HG03457 (cell line): Measurements from ENCODE around the gene C19orf67.
"Not testable (repeated sequence)": the region's sequence is repeated elsewhere in the genome, so short reads cannot be mapped to it uniquely, and the experiment has no call there.

Experiments used
- ATAC-seq: cut with Tn5 transposase; IDR thresholded peaks from one replicate; pipeline ENCODE4 v1.9.1; 2021; ENCODE audit warnings: moderate number of reproducible peaks; ENCODE audit not compliant: unreplicated experiment

The C19orf67 gene

GRCh38 chr19:14058182-14059092 lies 27.1 kb downstream of the C19orf67 start:
- no peak for ATAC-seq

- no peak for ATAC-seq
Measured at GRCh38 chr19:14056741-14057356, 28.7 kb downstream of the C19orf67 start.

GRCh38 chr19:14056069-14056666 lies 29.4 kb downstream of the C19orf67 start:
- no peak for ATAC-seq

- no peak for ATAC-seq
Measured at GRCh38 chr19:14055396-14055795, 30.2 kb downstream of the C19orf67 start.

GRCh38 chr19:14054721-14055120 lies 30.9 kb downstream of the C19orf67 start:
- ATAC-seq, result no peak

GRCh38 chr19:14054099-14054498 lies 31.5 kb downstream of the C19orf67 start:
- ATAC-seq, result no peak

- no peak for ATAC-seq
Measured at GRCh38 chr19:14053500-14053899, 32.1 kb downstream of the C19orf67 start.

- ATAC-seq, result no peak
Measured at GRCh38 chr19:14053032-14053431, 32.6 kb downstream of the C19orf67 start.

GRCh38 chr19:14052470-14052869 lies 33.1 kb downstream of the C19orf67 start:
- ATAC-seq, result no peak

- no peak for ATAC-seq
Measured at GRCh38 chr19:14051980-14052379, 33.6 kb downstream of the C19orf67 start.

- ATAC-seq, result not testable (repeated sequence)
Measured at GRCh38 chr19:14050961-14051360, 34.6 kb downstream of the C19orf67 start.

- no peak for ATAC-seq
Measured at GRCh38 chr19:14050512-14050911, 35.1 kb downstream of the C19orf67 start.

GRCh38 chr19:14048443-14049153 lies 37.0 kb downstream of the C19orf67 start:
- no peak for ATAC-seq

GRCh38 chr19:14047866-14048265 lies 37.7 kb downstream of the C19orf67 start:
- not testable (repeated sequence) for ATAC-seq

GRCh38 chr19:14042659-14043608 lies 42.6 kb downstream of the C19orf67 start:
- not testable (repeated sequence) for ATAC-seq

- no peak for ATAC-seq
Measured at GRCh38 chr19:14039181-14039580, 46.4 kb downstream of the C19orf67 start.

GRCh38 chr19:14035706-14036105 lies 49.9 kb downstream of the C19orf67 start:
- ATAC-seq, result no peak

GRCh38 chr19:14035159-14035558 lies 50.4 kb downstream of the C19orf67 start:
- not testable (repeated sequence) for ATAC-seq

- no peak for ATAC-seq
Measured at GRCh38 chr19:14033946-14034345, 51.6 kb downstream of the C19orf67 start.
